GM19240 (cell line): Measurements from ENCODE around the gene FYB1.
A peak's percentile ranks its signal among the peaks of the same experiment; 100 is the strongest.
"Not testable (repeated sequence)": the region's sequence is repeated elsewhere in the genome, so short reads cannot be mapped to it uniquely, and the experiment has no call there.

Experiments
- DNase-seq: peaks from one replicate; pipeline ENCODE4 v3.0.0; 2011; ENCODE audit warnings: low spot score; ENCODE audit not compliant: insufficient read length

FYB1 gene, protein sequence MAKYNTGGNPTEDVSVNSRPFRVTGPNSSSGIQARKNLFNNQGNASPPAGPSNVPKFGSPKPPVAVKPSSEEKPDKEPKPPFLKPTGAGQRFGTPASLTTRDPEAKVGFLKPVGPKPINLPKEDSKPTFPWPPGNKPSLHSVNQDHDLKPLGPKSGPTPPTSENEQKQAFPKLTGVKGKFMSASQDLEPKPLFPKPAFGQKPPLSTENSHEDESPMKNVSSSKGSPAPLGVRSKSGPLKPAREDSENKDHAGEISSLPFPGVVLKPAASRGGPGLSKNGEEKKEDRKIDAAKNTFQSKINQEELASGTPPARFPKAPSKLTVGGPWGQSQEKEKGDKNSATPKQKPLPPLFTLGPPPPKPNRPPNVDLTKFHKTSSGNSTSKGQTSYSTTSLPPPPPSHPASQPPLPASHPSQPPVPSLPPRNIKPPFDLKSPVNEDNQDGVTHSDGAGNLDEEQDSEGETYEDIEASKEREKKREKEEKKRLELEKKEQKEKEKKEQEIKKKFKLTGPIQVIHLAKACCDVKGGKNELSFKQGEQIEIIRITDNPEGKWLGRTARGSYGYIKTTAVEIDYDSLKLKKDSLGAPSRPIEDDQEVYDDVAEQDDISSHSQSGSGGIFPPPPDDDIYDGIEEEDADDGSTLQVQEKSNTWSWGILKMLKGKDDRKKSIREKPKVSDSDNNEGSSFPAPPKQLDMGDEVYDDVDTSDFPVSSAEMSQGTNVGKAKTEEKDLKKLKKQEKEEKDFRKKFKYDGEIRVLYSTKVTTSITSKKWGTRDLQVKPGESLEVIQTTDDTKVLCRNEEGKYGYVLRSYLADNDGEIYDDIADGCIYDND

DNA sequence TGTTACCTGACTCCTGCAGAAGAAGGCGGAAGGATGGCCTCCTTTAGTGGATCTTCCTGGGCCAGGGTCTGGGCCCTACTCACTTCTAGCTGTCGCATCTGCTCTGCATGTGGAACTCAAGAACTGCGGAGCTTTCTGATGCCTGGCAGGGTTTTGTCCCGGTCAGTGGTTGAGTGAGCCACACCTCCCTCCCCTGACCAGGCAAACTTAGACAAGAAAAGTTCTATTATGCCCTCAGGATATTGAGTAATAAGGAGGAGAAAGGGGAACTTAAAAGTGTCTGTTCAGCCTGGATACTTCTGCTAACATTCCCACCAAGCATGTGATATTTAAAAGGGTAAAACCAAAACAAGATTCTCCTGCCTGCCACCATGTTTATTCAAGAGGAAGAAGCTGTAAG, at the start of gene FYB1:
TSS of gene FYB1 (minus strand) at position 127 of the 400 bp plus-strand sequence. CDS start 16,603 bp downstream, outside the sequence.
- no peak for DNase-seq

DNA sequence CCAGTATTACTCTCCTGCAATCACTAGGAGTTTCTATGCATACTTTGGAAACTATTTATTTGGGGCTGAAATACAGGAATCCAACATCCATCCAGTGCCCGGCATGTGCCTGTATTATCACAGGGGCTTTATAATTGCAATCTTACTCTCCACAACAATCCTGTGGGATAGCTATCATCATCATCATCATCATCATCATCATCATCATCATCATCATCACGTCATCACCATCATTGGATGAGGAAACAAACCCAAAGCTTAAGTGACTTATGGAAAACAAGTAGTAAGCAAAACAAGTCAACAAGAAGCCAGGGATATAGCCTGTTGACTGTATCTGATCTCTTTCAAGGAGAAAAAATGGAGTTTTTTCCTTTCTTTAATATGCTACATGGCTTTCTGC, 47.8 kb upstream of the FYB1 start:
- DNase-seq: no peak

DNA sequence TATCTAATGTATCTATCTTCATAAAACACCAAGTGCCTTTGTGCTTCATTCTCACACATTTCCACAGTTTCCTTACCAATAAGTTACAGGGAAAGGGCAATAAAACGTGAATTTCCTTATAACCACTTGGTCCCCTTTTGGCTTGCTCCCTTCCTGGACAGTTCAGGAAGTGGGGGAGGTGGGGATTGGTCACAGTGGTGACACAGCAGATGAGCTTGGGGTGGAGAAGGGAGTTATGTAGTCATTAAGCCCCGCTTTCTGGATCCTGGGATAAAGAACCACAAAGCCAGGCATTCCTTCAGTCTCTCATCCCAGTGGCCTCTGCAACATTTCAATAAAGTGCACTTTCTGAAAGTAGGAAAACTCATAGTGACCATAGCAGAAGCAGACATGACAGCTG, 47.1 kb upstream of the FYB1 start:
- no peak for DNase-seq

DNA sequence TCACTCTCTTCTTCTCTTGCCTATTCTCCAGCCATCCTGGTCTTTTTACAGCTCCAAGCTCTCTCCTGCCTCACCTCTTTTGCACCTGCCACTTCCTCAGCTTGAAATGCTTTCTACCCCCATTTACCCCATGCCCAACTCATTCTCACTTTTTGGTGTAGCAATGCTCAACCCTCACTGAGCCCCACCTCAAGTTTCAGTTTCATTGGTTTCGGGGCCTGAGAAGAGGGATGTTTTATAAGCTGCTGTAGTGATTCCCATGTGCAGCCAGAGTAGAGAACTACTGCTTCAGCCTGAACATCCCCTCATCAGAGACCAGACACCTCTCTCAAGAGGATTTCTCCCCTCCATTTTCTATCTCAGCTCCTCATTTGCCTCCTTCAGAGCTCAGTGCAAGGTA, 45.2 kb upstream of the FYB1 start:
- peak; percentile 9 for DNase-seq

DNA sequence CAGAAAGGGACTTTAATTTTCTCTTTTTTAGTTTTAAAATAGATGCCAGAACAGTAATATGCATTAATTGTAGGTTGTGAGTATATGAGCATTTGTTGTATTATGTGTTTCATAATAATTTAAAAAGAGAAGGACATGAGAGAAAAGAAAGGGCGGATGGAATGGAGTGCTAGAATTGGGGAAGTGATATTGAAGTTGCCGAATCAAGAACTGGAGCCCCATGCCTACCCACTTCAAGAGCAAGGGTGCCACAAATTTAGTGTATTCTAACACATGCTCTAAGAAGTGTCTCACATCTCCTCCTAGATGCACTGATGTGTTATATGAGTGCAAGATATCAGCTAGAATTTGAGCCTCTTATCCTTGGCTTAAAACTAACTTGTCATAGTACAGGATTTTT, 43.6 kb upstream of the FYB1 start:
- DNase-seq: no peak

DNA sequence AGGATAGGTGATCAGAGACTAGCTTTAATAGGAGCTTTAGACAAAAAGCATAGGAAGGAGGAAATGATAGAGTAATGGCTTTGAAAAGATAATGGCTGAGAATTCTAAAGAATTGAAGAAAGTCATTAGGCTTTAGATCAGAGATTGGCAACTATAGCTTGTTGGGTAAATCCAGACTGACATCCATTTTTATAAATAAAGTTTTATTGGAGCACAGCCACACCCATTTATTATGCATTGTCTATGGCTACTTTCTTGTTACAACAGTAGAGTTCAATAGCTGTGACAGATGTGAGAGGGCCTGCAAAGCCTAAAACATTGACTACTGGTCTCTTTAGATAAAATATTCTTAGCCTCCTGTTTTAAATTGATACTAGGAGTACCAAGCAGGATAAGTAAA, 40.7 kb upstream of the FYB1 start:
- DNase-seq: no peak

DNA sequence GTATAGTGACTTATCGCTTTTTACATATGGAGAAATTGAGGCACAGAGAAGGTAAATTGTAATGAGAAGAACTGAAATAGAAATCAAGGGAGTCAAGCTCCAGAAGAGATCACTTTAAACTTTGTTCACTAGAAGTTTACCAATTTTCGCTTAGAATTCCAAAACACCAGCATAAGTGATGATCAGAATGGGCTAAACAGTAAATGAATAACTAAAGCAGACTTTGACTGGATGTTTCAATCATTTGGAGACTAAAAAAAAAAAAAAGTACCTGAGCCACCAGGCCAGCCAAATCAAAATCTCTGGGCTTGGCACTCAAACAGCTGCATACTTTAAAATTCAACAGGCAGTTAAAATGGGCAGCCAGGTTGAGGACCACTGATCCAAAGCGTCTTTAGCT, 38.2 kb upstream of the FYB1 start:
- no peak for DNase-seq

DNA sequence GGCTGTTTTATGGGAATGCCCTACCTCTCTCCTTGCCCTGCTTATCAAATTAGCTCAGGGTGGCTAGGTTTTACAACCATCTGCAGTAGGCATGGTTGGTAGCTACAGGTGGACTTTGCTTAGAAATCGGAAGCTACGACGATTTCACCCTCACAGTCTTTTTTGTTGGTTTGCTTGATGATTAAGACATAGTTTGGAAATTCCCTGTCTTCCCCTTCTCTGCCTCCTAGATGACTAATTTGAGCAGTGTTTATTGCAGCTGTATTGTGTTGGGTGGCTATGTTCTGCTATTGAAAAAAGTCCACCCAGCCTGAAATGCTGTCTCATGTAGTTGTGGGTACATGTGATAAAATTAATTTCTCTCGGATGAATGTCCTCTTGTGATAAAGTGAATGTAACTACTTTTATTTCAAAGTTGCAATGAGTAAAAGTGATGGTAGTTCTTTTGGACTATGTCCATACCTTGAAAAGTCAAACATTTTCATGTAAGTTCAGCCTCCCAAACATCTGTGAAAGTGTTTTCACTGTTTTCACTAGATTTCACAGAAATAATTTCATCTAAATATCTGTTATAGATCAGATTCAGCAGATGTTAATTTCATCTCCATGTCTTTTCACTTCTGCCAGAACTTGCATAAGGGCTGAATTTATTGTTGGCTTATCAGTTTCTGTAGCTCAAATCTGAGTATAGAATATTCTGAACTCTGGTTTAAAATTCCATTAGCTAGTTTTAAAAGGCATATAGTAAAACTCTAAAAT, 37.3 kb upstream of the FYB1 start:
- DNase-seq: no peak

DNA sequence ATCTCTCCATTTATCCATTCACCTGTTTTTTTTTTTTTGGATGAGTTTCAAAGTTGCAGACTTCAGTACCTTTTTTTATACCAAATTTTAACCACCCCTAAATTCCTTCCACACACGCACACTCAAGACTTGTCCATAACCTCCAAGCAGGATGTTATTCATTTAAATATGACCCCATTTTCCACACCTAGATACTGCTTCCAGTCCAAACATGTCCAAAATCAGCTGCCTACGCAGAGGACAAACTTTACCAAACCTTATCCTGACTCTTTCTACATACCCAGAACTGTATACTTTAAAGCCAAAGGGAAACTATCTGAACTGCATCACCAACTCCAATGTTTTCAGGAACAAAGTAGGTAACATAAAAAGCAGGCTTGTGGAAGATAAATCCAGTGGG, 36.0 kb upstream of the FYB1 start:
- no peak for DNase-seq

DNA sequence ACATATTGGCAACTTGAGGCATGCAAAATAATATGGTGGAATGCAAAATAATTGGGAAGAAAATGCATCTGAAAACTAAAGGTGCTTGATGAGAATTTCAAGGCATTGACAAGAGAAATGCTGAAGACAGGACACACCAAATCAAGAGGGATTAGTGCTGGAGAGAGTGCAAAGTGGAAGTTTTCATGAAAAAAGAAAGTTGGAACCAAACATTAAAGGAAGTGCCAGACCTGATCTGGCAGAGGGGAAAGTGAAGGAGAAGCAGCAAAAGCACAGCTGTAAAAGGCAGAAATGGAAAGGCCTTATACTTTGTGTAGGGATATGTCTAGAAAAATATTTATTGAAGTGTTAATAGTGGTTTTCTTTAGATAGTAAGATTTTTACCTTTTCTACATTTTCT, 35.3 kb upstream of the FYB1 start:
- no peak for DNase-seq

DNA sequence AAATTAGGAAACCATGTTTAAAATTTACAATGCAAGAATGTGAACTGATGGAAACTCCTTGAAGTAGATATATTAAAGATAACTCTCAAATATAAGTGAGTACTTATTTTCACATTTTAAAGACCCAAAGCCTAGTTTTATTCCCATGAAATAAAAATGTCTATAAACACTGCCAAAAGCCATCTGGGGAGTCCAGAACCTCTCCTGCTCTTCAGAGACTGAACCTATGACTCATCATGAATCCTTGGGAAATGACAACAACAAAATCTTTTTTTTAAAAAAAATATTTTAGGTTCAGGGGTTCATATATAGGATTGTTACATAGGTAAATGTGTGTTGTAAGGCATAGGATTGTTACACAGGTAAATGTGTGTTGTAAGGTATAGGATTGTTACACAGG, 33.8 kb upstream of the FYB1 start:
- DNase-seq: no peak

DNA sequence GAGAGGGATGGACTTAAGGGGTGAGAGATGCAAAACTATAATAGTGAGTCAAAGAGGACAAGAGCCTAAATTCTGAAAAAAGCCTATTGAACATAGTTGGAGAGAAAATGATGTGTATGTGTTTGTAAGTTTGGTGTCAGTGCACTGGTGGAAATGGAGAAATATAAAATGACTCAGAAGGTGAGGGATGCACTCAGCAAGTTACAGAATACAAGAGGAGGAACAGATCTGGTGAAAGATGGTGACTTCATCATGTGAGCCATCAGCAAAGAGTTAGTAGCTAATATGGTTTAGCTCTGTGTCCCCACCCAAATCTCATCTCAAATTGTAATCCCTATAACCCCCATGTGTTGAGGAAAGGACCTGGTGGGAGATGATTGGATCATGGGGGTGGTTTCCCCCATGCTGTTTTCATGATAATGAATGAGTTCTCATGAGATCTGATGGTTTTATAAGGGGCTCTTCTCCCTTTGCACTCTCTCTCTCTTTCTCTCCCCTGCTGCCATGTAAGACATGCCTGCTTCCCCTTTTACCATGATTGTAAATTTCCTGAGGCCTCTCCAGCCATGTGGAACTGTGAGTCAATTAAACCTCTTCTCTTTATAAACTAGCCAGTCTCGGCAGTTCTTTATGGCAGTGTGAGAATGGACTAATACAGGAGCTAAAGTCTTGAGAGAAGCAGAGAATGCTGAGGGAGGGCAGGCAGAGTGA, 30.4 kb upstream of the FYB1 start:
- no peak for DNase-seq

DNA sequence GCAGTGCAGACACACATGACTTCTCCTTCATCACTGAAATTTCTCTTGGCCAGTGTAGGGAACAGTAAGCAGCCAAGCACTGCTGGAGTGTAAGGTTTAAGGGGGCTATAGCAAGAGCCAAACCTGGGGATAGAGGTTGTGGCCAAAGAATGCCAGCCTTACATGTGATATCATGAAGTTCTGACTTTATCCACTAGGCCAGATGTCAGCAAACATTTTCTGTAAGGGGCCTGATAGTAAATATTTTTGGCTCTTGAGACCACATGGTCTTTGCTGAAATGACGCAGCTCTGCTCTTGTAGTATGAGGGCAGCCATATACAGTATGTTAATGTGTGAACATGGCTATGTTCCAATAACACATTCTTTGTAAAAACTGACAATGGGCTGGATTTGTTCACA, 29.7 kb upstream of the FYB1 start:
- DNase-seq: no peak

DNA sequence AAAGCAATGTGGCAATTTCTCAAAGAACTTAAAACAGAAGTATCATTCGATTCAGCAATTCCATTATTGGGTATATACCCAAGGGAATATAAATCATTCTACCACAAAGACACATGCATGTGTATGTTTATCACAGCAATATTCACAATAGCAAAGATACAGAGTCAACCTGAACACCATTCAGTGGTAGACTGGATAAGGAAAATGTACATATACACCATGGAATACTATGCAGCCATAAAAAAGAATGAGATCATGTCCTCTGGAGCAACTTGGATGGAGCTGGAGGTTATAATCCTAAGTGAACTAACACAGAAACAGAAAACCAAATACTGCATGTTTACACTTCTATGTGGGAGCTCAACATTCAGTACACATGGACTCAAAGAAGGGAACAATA, 21.4 kb upstream of the FYB1 start:
- DNase-seq: no peak

DNA sequence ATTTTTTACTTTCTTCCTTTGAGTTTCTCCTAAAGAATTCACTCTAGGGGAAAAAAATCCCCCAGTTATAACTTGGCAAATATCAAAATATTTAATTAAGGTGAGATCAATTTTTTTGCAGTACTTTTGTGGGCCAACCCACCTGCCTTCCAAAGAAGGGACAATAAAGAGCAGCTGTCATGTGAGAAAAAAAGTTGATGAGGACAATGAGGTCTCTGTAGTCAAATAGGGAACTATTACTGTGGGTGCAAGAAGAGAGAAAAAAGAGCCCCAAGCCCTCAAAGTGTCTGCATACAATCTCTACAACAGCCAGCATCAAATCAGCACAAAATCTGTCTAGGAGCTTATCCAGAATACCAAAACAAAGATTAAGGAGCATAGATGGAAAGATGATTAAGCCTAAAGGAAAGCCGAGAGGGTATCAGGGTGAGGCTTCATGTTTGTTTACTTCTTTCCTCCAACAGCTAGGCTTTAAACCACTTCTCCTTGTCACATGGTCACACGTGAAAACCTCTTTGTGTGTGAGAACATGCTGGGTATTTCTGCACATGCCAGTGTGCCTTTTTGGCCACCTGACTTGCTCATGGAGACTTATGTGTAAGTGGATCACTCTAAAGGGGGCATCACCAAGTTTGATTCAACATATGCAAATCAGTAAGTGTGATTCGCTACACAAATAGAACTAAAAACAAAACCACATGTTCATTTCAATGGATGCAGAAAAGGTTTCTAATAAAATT, 19.2 kb upstream of the FYB1 start:
- no peak for DNase-seq

DNA sequence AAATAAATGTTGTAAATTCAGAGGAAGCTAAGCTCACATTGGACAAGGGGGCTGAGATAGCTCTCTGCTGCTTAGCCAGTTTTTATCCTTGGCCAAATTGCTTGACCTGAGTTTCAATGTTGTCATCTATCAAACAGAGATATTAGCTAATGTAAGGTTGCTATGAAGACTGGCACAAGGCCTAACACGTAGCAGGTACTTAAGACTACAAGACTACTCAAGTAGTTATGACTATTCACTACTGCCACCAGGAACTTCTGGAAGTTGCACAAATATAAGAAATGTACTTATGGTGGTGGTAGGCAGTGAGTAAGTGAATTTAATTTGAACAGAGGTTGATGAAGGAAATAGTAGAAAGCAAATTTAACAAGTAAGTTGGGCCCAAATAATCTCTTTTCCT, 17.4 kb upstream of the FYB1 start:
- no peak for DNase-seq

DNA sequence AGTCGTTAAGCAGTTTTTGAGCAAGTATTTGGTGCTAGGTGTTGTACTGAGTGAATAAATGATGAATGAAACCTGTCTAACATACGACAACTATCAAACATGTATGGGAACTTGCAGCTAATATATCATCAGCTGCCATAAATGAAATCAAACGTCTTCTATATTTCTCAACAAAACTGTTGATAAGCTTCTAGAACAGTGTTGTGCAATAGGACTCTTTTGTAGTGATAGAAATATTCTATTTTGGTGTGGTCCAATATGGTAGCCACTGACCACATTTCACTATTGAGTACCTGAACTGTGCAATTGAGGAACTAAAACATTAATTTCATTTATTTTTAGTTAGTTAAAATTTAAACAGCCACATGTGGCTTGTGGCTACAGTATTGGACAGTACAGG, 16.3 kb upstream of the FYB1 start:
- no peak for DNase-seq

DNA sequence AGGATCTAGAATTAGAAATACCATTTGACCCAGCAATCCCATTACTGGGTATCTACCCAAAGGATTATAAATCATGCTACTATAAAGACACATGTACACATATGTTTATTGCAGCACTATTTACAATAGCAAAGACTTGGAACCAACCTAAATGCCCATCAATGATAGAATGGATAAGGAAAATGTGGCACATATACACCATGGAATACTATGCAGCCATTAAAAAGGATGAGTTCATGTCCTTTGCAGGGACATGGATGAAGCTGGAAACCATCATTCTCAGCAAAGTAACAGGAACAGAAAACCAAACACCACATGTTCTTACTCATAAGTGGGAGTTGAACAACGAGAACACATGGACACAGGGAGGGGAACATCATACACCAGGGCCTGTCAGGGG, 15.1 kb upstream of the FYB1 start:
- DNase-seq: not testable (repeated sequence)

DNA sequence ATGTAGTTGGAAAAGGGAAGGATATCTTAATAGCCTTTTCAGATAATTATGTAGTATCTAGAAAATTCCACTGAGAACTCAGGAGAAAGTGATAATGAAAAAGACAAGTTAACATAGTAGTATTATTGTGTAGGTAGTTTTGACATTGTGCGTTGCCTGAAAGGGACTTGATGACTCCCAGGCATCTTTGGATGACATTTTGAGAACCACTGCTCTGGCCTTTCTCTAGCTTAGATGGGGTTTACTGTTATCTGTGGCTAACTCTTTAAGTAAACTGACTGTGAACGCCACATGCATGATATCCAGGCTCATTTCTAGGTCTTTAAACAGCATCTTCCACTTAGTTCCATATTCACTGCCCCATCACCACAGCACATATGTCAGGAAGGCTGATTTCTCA, 14.4 kb upstream of the FYB1 start:
- DNase-seq: no peak

DNA sequence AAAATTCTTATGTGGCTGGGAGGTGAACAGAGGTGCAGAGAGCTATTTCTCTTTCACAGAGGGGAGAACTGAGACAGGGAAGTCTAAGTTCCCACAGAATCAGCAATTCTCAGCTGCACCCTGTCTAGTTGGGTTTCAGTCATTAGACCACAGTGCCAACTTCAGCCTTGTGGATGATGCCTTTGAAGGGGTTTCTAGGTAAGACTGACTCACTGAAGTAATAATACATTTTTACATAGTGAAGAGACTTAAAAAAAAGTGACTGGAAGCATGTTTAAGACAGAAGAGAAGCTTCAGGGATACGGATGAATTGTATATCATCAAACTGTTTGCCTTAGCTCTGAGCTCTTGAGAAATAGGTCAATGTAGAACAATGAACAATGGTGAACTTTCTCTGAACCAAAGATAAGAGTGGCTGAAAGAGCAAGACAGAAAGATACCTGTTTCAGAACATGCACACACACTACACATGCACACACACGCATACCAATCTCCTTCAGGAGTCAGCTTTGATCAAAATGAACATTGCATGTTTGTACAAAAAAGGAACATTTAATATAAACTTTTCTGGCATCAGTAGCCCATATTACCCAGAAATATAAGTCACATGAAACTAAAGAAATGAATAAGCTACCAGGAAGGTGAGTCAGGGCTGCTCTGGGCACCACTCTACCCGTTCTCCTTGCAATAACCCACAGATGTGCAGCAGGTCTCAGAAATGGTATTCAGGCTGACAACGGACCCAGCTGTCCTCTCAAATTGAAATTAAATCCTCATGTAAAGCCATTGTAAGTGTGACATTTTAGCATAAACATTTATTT, 12.6 kb upstream of the FYB1 start:
- no peak for DNase-seq
